Thyroid gland (tissue), 4 donors: ENCODE results near the gene SLCO3A1.

Experiments
- CTCF ChIP-seq, 6 experiments: fragments of 200-600 bp in 3 of 6; fragments of 450-650 bp in 3 of 6; sonication (generic) in 3 of 6; IDR thresholded peaks; one replicate each; pipeline ENCODE4 v1.5.1; 2016 to 2019; ENCODE audit warnings: antibody characterized with exemption in 6 of 6, mild to moderate bottlenecking in 2 of 6, inconsistent platforms in 1 of 6, moderate library complexity in 1 of 6
- POLR2A ChIP-seq, 2 donors: fragments of 450-650 bp; IDR thresholded peaks; one replicate each; pipeline ENCODE4 v1.6.1; 2017; ENCODE audit warnings: antibody characterized with exemption in 2 of 2, mild to moderate bottlenecking in 2 of 2, moderate library complexity in 1 of 2

DNA sequence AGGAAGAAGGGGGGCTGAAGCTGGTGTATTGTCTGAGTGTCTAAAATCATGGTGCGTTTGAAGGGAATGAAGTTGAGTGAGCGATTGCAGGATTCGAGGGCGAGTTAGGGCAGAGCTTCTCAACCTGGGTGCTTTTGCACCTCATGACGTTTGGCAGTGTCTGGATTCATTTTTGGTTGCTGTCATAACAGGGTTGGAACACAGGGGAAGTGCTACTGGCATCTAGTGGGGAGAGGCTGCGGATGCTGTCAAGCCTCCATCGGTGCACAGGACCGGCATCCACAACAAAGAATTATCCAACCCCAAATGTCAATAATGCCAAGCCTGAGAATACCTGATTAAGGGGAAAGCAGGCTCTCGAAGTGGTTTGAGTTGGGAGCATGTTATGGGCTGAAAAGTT lies 120.0 kb downstream of the SLCO3A1 start:
- TF ChIP-seq CTCF (IDR thresholded peaks at IDR 0.05) (no peak), POLR2A (IDR thresholded peaks at IDR 0.05) (no peak)
